C4-2B (cell line): Measurements from ENCODE around the gene KRTAP4-8.
"Not testable (repeated sequence)": the region's sequence is repeated elsewhere in the genome, so short reads cannot be mapped to it uniquely, and the experiment has no call there.

ENCODE experiments used
- H3K27ac ChIP-seq: fragments of 450-650 bp; 2 replicates; pipeline ENCODE4 v1.5.1; 2017
- CTCF ChIP-seq: fragments of 450-650 bp; conservative IDR thresholded peaks from 2 replicates; pipeline ENCODE4 v1.5.1; 2017; ENCODE audit warnings: mild to moderate bottlenecking
- ZFX ChIP-seq: fragments of 450-650 bp; IDR thresholded peaks from 2 replicates; pipeline ENCODE4 v1.6.1; 2017

The KRTAP4-8 gene

GRCh38 chr17:41069031-41069430 is 28.9 kb downstream of the KRTAP4-8 start:
- no peak overlapping the region for H3K27ac ChIP-seq
- TF ChIP-seq CTCF: no peak
- TF ChIP-seq ZFX: no peak

- no peak overlapping the region for H3K27ac ChIP-seq
- no peak for TF ChIP-seq ZFX
- no peak for TF ChIP-seq CTCF
Measured at GRCh38 chr17:41067281-41067680, 30.7 kb downstream of the KRTAP4-8 start.

GRCh38 chr17:41065829-41066624 is 31.9 kb downstream of the KRTAP4-8 start, which contains the start of gene KRTAP2-4:
Gene KRTAP2-4, minus strand, starts transcription at chr17:41065879. Its CDS starts 34 bp downstream, at chr17:41065845.
- no peak for TF ChIP-seq ZFX
- no peak for TF ChIP-seq CTCF
- H3K27ac ChIP-seq: no peak within 1 kb of the TSS

- H3K27ac ChIP-seq: not testable (repeated sequence)
Measured at GRCh38 chr17:41065016-41065689, 32.8 kb downstream of the KRTAP4-8 start.

- H3K27ac ChIP-seq: no peak overlapping the region
- no peak for TF ChIP-seq CTCF
- no peak for TF ChIP-seq ZFX
Measured at GRCh38 chr17:41064301-41064700, 33.6 kb downstream of the KRTAP4-8 start.

- no peak overlapping the region for H3K27ac ChIP-seq
- TF ChIP-seq ZFX: no peak
- TF ChIP-seq CTCF: no peak
Measured at GRCh38 chr17:41063449-41063848, 34.5 kb downstream of the KRTAP4-8 start.

GRCh38 chr17:41061964-41062363 is 36.0 kb downstream of the KRTAP4-8 start:
- TF ChIP-seq ZFX (no peak), CTCF (no peak)
- H3K27ac ChIP-seq: no peak overlapping the region
